Activated naive CD4-positive, alpha-beta T cell treated with Interleukin-2 at 50 U/mL for 16 hours (primary cell): ENCODE data around the gene UGT1A3.

Source experiments
- DNase-seq: peaks from one replicate; pipeline ENCODE4 v3.0.0-alpha.2; 2020

The UGT1A3 gene

GRCh38 chr2:233818639-233819621 is 90.1 kb downstream of the UGT1A3 start:
- DNase-seq, result no peak

GRCh38 chr2:233819884-233820773 is 91.3 kb downstream of the UGT1A3 start:
- no peak for DNase-seq

DNA sequence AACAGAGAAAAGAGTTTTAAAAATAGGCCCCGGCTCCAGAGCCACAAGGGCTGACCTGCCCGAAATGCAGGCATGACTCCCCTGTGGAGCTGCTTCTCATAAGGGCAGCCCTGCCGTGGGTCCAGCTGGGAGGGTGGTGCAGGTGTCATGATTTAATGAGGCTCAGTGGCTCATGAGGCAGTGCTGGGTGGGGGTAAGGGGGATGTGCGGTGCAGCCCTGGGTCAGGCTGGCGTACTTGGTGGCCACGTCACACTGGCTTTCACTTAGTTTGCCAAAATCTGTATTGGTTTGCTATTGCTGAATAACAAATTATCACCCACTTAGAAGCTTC is 91.9 kb downstream of the UGT1A3 start:
- no peak for DNase-seq

DNA sequence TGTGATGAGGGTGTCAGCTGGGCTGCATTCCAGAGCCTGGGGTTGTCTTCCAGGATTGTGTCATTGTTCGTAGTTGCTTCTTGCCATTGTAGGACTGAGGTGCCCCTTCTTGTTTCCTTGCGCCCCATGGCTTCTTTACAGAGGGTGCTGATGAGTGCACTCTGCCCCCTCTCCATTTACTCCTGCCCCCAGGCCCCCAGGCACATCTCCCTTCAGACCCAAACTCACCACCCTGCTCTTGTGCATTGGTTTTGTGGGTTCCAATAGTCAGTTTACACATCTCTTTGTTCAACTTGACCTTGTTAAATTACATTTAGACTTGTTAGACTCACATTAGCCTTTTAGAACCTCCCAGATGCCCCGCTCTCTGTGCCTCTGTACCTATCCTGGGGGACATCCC is 92.4 kb downstream of the UGT1A3 start:
- no peak for DNase-seq

DNA sequence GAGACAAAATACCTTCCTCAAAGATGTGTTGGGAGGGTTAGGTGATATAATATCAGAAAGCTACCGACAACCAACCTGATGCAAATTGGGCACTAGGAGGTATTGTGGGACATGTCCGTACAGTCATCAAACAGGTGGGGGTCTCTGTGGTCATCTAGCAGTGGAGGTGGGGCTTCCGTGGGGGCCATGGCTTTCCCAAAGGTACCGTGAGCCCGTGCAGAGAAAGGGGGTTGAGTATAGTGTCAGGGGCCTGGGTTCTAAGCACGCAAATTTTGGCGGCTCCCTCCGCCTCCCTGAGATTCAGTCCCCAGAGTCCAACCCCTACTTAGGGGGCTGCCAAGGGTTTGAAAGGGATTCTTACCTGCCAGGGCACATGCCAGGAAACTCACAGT is 92.9 kb downstream of the UGT1A3 start:
- DNase-seq, result no peak

DNA sequence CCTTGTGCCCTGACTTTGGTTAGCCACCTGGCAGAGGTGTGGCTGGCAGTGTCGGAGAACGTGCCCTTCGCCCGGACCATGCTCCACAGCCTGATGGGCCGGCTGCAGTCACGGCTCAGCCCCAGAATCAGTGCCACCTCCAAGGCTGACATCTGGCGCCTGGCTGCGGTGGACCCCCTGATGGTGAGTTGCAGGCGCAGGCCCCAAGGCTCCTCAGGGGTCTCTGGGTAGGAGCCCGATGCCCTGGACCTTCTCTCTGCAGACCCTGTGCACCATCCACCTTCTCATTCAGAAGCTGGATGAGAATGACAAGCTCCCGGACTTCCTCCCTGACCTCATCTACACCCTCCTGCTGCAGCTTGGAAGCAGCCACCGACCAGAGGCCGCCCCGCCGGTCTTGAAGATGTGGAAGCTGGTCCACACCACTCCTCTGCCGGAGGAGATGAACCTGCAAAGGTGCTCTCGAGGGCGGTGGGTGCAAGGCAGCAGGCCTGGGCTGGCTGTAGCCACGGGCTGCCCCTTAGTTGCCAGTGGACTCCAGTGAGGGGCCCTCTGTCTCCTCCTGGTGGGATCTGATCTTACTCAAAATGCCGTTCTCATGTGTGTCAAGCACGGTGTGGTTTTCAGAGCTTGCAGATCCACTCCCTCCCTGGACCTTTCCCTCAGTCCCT is 93.4 kb downstream of the UGT1A3 start:
- DNase-seq, result no peak
